ENCODE measurements around the gene SLC25A34. TPM values are rescaled to one million over a fixed set of nuclear protein-coding genes. Genes with fewer than 3 reads are reported as not detected.
A peak's percentile ranks its signal among the peaks of the same experiment; 100 is the strongest.

SLC25A34 gene
- total RNA-seq, 1 donor from 2014 or later = 54.3 TPM

GRCh38 chr1:15708486-15709137 lies 27.4 kb upstream of the SLC25A34 start:
- DNase-seq = no peak
- intact Hi-C loops (cut with DNase I) = no loop called here
- ATAC-seq (ENCODE audit: poor library complexity) = no peak

DNA sequence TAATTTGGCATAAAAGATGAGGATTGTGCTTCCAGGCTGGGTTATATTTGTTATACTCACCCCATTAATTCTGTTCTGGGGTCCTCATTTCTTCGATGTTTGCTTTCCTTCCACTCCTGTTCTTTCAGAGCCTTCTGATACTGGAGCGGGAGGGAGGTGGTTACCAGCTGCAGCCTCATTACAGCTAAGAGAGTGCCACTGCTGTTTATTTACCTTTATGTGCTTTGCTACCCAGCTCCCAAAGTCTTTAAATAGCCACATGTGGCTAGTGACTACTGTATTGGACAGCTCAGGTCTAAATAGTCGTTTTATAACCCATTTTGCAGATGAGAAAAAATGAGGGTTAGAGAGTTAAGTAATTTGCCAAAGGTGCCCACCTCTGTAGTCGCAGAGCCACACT lies 26.8 kb upstream of the SLC25A34 start:
- DNase-seq (no peak), ATAC-seq (ENCODE audit: poor library complexity) (no peak)
- intact Hi-C loops (cut with DNase I) = no loop called here

DNA sequence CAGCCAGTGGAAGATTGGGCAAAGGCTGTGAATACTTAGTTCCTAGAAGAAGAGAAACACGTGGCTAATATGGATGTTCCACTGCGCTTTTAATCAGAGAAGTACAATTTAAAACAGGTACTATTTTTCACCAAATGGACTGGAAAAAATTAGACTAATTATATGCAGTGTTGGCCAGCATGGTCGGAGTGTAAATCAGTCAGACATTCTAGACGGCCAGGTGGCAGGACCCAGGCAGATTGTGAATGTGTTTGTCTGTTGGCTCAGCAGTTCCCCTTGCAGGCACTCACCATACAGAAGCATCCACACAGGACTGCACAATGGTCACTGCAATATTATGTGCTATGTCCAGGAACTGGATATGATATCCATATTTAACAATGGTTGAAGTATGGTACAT lies 23.9 kb upstream of the SLC25A34 start:
- ATAC-seq (ENCODE audit: poor library complexity) (no peak), DNase-seq (no peak)
- intact Hi-C loops (cut with DNase I) = no loop called here

DNA sequence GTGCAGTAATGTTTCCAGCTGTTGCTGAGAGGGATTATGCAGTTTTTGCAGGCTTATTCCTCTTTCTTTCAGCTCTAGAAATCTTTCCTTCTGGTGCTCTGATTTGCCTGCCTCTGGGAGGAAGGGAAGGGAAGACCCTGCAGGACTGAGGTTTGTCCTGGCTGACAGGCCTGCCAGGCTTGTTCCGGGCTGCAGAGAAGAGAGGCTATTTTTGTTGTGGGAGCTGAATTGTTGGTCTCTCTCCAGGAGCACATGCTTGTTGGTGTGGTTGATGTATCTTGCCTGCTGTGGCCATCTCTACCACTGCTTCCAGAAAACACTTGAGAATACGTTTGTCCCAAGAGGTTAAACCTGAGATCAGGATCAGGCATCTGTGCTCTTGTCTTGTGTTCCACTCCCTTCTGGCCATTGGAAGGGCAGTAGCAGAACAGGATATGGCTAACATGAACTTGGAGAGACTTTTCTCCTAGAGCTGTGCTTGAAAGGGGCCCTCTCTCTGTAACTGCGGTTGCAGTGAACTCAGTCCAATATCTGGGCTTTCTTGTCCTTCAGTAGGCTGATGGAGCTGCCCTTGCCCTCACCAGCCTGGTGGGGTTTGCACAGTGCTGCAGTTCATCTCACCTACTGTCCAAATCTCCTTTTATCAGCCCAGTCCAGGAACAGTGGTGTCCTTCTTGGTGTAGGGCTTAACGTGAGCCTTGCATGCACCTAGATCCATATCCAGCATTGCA lies 21.5 kb upstream of the SLC25A34 start:
- intact Hi-C loops (cut with DNase I) = no loop called here
- DNase-seq (no peak), ATAC-seq (ENCODE audit: poor library complexity) (peak; percentile 83)

DNA sequence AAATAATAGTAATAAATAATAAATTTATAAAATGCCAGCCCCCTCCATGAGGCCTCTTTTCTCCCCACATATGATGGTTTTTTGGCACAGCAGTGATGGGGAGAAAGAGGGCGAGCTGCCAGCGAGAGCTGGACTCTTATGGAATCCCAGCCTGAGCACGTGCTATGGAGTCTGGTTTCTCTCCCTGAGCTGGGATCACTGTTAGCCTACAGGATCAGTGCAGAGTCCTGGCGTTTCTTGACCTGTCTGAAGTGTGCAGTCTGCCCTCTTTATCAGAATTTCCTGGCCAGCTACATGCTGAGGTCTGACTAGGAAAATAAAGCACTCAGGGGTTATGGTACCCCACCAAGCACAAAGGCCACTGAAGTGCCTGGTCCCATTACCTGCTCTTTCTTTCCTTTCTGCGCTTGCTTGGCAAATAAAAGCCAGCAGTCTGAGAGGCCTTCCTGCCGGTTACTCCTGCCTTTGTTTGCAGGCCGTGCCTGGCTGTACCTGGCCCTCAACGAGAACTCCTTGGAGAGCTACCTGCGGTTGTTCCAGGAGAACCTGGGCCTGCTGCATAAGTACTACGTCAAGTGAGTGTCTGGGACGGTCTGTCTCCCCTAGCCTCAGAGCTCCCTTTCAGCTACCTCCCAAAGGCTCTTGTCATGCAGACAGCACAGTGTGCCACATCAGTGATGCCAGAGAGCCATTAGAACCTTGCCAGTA lies 18.5 kb upstream of the SLC25A34 start:
- no peak for DNase-seq
- ATAC-seq (ENCODE audit: poor library complexity) = peak; percentile 21
- intact Hi-C loops (cut with DNase I) = no loop called here

- intact Hi-C loops (cut with DNase I) = no loop called here
- peak; percentile 37 for ATAC-seq (ENCODE audit: poor library complexity)
Observed at GRCh38 chr1:15718199-15718601, 17.9 kb upstream of the SLC25A34 start.

GRCh38 chr1:15719381-15720120 lies 16.5 kb upstream of the SLC25A34 start:
- ATAC-seq (ENCODE audit: poor library complexity) = no peak
- DNase-seq = no peak
- intact Hi-C loops (cut with DNase I) = no loop called here

More at GRCh38 chr1:15718199-15718601, 17.9 kb upstream of the SLC25A34 start:
- DNase-seq = no peak

DNA sequence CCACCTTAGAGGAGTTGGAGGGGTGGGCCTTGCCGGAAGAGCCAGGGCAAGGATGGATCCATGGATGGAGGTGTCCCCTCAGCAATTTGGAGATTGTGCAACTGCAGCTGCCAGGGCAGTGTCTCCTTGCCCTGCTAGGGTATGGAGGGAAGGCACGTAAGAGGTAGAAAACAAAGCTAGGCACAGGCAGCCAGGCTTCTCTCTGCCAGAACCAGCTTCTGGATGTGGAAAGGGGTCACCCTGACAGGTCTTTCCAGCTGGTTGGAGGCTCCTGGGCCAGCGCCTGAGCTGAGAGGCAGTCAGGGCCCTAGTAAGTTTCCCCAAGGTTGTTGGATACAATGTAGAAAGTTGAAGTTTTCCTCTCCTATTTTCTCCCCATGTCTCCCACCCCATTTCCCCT lies 15.2 kb upstream of the SLC25A34 start:
- peak; percentile 49 for ATAC-seq (ENCODE audit: poor library complexity)
- intact Hi-C loops (cut with DNase I) = no loop called here
- DNase-seq = no peak

GRCh38 chr1:15722411-15722810 lies 13.6 kb upstream of the SLC25A34 start:
- intact Hi-C loops (cut with DNase I) = no loop called here

DNA sequence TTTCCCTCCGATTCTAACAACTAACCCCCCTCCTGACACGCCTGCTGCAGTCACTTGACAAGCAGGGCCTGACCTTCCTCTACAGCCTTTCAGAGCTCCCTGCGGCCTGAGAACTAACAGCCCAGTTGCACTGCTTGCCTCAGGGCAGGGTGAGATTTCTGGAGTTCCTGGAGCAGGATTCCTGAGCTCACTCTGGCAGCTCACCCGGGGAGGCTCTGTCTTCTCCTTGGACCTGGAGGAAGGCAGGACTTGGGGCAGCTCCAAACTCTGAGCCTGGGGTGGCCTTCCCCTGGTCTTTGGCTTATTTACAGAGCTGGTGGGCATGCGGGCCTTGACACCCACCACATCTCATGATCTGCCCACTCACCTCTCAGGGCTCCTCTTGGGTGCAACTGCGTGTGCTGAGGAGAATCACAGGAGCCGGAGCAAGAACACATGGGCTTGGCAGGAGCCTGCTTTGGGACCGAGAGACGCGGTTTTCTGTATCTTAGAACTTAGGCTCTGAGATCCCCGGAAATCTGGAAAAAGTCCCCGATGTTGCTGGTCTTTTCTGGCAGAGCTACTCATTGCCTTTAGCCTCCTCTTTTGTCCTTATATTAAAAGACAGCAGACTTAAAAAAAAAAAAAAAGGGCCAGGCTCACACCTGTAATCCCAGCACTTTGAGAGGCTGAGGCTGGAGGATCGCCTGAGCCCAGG lies 13.1 kb upstream of the SLC25A34 start:
- intact Hi-C loops (cut with DNase I) = no loop called here
- ATAC-seq (ENCODE audit: poor library complexity) = no peak
- no peak for DNase-seq

More at GRCh38 chr1:15722411-15722810, 13.6 kb upstream of the SLC25A34 start:
- no peak for ATAC-seq (ENCODE audit: poor library complexity)
- DNase-seq = no peak

GRCh38 chr1:15723631-15724246 lies 12.3 kb upstream of the SLC25A34 start:
- ATAC-seq (ENCODE audit: poor library complexity) (no peak), DNase-seq (no peak)
- intact Hi-C loops (cut with DNase I) = no loop called here

- intact Hi-C loops (cut with DNase I) = no loop called here
- no peak for DNase-seq
Observed at GRCh38 chr1:15724949-15725880, 10.8 kb upstream of the SLC25A34 start.

GRCh38 chr1:15726508-15726907 lies 9.6 kb upstream of the SLC25A34 start:
- intact Hi-C loops (cut with DNase I) = no loop called here

More at GRCh38 chr1:15724949-15725880, 10.8 kb upstream of the SLC25A34 start:
- no peak for ATAC-seq (ENCODE audit: poor library complexity)

DNA sequence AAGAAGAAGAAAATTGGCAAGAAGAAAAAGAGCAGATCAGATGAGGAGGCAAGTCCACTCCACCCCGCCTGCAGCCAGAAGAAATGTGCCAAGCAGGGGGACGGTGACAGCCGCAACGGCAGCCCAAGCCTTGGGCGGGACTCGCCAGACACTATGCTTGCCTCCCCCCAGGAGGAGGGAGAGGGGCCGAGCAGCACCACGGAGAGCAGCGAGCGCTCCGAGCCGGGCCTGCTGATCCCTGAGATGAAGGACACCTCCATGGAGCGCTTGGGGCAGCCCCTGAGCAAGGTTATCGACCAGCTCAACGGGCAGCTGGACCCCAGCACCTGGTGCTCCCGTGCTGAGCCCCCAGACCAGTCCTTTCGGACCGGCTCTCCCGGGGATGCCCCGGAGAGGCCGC lies 9.0 kb upstream of the SLC25A34 start:
- peak; percentile 24 for ATAC-seq (ENCODE audit: poor library complexity)
- intact Hi-C loops (cut with DNase I) = no loop called here
- DNase-seq = no peak

More at GRCh38 chr1:15726508-15726907, 9.6 kb upstream of the SLC25A34 start:
- DNase-seq (no peak), ATAC-seq (ENCODE audit: poor library complexity) (no peak)

DNA sequence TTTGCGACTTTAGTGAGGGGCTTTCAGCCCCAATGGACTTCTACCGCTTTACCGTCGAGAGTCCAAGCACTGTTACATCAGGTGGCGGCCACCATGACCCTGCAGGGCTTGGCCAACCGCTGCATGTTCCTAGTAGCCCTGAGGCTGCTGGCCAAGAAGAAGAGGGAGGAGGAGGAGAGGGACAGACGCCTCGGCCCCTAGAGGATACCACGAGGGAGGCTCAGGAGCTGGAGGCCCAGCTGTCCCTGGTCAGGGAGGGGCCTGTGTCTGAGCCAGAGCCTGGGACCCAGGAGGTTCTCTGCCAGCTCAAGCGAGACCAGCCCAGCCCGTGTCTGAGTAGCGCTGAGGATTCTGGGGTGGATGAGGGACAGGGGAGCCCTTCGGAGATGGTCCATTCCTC lies 8.6 kb upstream of the SLC25A34 start:
- intact Hi-C loops (cut with DNase I) = no loop called here
- DNase-seq (no peak), ATAC-seq (ENCODE audit: poor library complexity) (no peak)

DNA sequence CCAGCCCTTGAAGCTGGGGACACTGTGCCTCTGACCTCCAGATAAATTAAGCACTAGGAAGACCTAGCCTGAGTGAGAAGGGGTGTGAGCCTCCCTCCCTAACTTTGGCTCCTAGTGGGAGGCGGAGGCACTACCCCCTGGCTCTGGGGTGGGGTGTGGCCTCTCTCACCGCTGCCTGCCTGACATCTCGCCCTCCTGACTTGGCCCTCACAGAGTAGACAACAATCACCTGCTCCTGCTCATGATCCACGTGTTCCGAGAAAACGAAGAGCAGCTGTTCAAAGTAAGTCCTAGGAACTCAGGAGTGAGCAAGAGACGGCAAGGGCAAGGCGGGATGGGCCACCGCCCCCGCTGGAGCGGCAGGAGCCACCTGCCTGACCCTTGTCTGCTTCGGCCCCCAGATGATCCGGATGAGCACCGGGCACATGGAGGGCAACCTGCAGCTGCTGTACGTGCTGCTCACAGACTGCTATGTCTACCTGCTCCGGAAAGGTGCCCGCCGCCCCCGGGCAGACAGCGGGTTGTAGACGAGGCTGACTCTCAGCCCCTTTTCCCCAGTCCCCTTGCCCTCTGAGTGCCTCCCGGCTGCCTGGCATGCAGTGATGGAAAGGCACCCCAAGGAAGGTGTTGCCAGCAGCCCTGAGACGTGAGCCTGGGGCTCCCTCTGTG lies 8.1 kb upstream of the SLC25A34 start:
- intact Hi-C loops (cut with DNase I) = no loop called here
- ATAC-seq (ENCODE audit: poor library complexity) (peak; percentile 51), DNase-seq (no peak)
